IPS DF 6.9 (cell line): Measurements from ENCODE around the gene FNBP1.

Source experiments
- DNase-seq: peaks from one replicate; pipeline ENCODE4 v3.0.0-alpha.2; 2013; ENCODE audit warnings: low read depth, low spot score
- H3K27ac ChIP-seq: one replicate; pipeline ENCODE4 v1.5.1; 2013; ENCODE audit warnings: low read length, control low read depth
- H3K27me3 ChIP-seq: 2 replicates; pipeline ENCODE4 v1.6.1; 2013; ENCODE audit warnings: mild to moderate bottlenecking, low read length; ENCODE audit not compliant: control insufficient read depth, insufficient read depth
- H3K36me3 ChIP-seq: 2 replicates; pipeline ENCODE4 v1.6.1; 2013; ENCODE audit warnings: low read length; ENCODE audit not compliant: control insufficient read depth, insufficient read depth
- H3K4me1 ChIP-seq: 2 replicates; pipeline ENCODE4 v1.6.1; 2013; ENCODE audit warnings: low read length; ENCODE audit not compliant: control insufficient read depth, insufficient read depth
- H3K4me3 ChIP-seq: 2 replicates; pipeline ENCODE4 v1.5.1; 2013; ENCODE audit warnings: mild to moderate bottlenecking, low read length
- H3K9me3 ChIP-seq: 2 replicates; pipeline ENCODE4 v1.6.1; 2013; ENCODE audit warnings: low read length, inconsistent platforms; ENCODE audit not compliant: control insufficient read depth, insufficient read depth
- WGBS: extraction: QIAGEN DNeasy Blood & Tissue Kit; methylation state at CpG from one replicate; pipeline ENCODE4 v1.1.7; 2013; ENCODE audit warnings: mixed read lengths, missing lambda C conversion rate; ENCODE audit not compliant: insufficient read length, insufficient coverage; 5-methylcytosine and 5-hydroxymethylcytosine counted together

The FNBP1 gene

DNA sequence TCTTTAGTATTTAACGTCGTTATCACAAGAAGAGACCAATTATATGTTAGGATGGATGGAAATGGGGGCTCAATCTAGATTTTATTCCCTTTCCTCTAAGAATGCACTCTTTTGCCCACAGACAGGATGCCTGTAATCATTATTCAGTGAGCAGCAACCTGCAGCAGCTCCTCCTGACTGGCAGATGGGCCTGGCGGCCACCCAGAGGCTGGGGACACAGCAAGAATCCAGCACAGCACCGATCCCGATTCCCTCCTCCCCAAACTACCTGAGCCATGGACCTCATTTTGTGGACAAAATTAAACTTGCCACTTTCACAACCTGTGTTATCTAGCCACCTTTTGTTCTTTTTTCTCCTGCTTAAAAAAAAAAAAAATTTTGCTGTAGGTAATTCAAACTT, 106.8 kb downstream of the FNBP1 start:
- WGBS = no CpG with 5 or more reads among the region's 5 CpGs
- no peaks in the 10 kb centered on the region for H3K9me3 ChIP-seq
- no peak overlapping the region for H3K4me3 ChIP-seq
- peaks cover 1% of the 10 kb centered on the region; the same call in 1 of the 2 replicates for H3K4me1 ChIP-seq
- no peaks in the 10 kb centered on the region for H3K27me3 ChIP-seq
- H3K27ac ChIP-seq = no peak overlapping the region
- no peak for DNase-seq
- H3K36me3 ChIP-seq = no peaks in the 10 kb centered on the region

DNA sequence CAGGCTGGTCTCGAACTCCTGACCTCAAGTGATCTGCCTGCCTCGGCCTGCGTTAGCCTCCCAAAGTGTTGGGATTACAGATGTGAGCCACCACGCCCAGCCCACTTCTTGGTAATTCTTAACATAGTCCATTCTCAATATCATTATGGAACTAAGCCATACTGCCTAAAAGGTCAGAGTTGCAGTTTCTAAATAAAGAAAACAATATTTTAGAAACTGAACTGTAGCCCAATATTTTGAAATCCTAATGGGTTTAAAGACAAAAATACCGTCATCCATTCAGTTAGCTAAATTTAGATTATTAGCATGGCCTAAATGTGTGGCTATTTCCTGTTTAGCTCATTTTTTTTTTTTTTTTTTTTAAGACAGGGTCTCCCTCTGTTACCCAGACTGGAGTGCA, 108.2 kb downstream of the FNBP1 start:
- H3K27me3 ChIP-seq = no peaks in the 10 kb centered on the region
- no peak overlapping the region for H3K4me3 ChIP-seq
- no peaks in the 10 kb centered on the region for H3K36me3 ChIP-seq
- peaks cover 1% of the 10 kb centered on the region; the same call in 1 of the 2 replicates for H3K4me1 ChIP-seq
- no peak overlapping the region for H3K27ac ChIP-seq
- no peaks in the 10 kb centered on the region for H3K9me3 ChIP-seq
- no peak for DNase-seq
- WGBS = no CpG with 5 or more reads among the region's 5 CpGs

DNA sequence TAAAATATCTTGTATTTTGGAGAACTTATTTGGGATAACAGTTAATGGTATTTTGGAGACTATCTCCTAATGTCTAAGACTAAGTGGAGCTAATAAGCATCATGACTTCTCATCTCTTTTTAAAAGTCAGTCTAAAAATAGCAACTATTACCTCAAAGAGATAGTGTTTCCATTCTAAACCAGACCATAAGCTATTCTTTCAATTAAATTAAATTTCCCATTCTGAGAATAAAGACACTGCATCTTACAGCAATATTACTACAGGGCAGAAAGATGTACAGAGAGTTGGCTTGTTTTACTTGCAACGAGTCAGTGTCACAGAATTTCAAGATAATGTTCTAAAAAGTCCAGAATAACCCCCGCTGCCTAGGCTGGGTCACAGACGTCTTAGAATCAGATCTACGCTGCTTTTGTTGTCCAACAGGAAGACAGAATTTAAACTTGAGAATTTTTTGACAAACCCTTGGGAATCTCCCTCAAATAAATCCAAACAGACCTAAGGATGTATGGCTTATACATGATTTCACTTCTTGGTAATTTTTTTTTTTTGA, 108.9 kb downstream of the FNBP1 start:
- Histone ChIP-seq H3K36me3 (no peaks in the 10 kb centered on the region), H3K9me3 (no peaks in the 10 kb centered on the region), H3K4me1 (peaks cover 1% of the 10 kb centered on the region; the same call in 1 of the 2 replicates), H3K4me3 (no peak overlapping the region), H3K27ac (no peak overlapping the region), H3K27me3 (no peaks in the 10 kb centered on the region)
- no peak for DNase-seq
- WGBS = no CpG with 5 or more reads among the region's 4 CpGs

DNA sequence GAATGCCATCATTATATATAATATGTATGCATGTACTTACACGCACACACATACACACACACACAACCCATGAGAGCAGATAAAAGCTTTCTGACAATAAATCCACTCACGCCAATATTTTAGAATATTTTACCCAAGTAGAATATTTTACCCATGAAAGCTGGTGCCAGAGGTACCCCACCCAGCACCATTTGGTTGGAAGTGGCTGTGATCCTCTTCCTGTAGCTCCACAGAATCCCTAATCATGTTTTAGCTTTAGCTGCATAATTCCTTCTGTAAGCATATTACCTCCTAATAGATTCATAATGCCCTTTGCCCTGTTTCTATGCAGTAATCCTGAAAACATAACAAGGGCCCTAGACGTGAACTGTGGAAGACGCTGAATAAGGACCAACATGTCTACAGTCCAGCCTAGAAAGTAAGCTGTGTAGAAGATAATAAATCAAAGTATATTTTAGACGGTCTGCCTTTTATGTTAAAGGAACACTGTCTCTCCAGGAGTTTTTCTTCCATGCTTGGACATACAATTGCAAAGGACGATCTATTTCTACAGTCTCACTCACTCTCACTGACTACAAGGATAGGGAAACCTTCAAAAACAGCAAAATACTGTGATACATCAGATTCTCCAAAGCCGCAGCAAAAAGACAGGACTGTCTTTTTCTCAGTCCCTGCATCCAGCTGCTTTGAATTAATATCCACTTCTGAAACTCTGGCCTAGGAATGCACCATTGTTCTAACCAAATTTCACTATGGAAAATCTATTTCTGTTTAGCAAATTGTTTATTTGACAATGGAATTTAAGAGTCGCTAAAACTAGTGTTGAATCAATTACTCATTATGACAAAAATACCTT, 109.6 kb downstream of the FNBP1 start:
- H3K4me3 ChIP-seq = no peak overlapping the region
- no peaks in the 10 kb centered on the region for H3K9me3 ChIP-seq
- H3K4me1 ChIP-seq = peaks cover 1% of the 10 kb centered on the region; the same call in 1 of the 2 replicates
- no peaks in the 10 kb centered on the region for H3K27me3 ChIP-seq
- no peak for DNase-seq
- no CpG with 5 or more reads among the region's 8 CpGs for WGBS
- H3K27ac ChIP-seq = no peak overlapping the region
- no peaks in the 10 kb centered on the region for H3K36me3 ChIP-seq

DNA sequence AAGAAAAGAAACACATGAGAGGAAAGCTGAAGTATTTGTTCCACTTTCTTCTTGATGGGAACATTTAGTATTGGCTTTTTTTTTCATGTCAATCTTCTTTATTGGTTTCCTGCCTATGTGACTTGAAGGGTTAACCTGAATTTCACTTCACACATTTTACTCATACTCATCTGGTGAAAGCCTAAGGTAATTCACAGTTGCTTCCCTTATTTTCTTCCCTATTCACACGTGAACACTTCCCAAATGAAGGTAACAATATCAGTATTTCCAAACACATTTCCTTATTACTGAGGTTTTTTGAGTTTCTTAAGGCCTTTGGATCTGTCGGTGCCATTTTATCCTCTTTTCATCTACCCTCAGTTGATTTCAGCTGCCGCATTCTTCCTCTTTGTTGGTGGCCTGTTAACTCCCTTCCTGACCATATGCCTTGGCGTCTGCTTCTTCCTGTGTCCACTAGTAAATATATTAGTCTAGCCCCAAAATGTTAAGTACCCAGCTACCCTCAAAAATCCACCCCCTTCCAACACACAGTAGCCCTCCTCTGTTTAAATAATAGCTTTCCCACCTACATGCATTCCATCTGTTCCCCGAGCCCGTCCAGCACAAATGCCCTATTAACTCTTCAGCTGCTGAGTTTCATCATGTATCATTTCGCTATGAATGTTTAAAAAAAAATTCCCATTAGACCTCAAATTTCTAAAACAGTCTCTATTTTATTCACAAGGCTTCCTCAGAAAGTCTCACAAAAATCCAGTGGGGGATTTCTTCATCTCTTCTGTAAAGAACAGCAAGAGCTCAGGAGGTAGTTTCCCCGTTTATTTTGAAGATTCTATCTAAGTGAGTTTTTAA, 110.5 kb downstream of the FNBP1 start:
- Histone ChIP-seq H3K27me3 (no peaks in the 10 kb centered on the region), H3K27ac (no peak overlapping the region), H3K36me3 (no peaks in the 10 kb centered on the region), H3K9me3 (no peaks in the 10 kb centered on the region), H3K4me1 (peaks cover 1% of the 10 kb centered on the region; the same call in 1 of the 2 replicates), H3K4me3 (no peak overlapping the region)
- DNase-seq = no peak
- WGBS = no CpG with 5 or more reads among the region's 8 CpGs

DNA sequence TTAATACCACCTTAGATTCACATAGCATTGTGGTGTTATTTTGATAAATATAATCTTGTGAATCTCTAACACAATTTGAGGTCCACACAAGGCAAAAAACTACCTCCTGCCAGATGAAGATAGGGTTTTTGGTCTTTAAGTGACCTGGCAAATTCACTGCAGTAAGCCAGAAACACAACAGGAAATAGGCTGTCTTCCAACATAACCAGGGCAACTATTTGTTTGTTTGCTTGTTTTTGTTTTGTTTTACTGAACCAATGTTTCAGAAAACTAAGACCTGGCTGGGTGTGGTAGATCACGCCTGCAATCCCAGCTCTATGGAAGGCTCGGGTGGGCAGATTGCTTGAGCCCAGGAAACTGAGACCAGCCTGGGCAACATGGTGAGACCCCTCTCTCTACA, 112.2 kb downstream of the FNBP1 start:
- Histone ChIP-seq H3K27me3 (no peaks in the 10 kb centered on the region), H3K27ac (no peak overlapping the region), H3K4me3 (no peak overlapping the region), H3K4me1 (no peaks in the 10 kb centered on the region), H3K36me3 (no peaks in the 10 kb centered on the region; the same call in 1 of the 2 replicates), H3K9me3 (no peaks in the 10 kb centered on the region)
- no peak for DNase-seq
- WGBS = no CpG with 5 or more reads among the region's 2 CpGs

DNA sequence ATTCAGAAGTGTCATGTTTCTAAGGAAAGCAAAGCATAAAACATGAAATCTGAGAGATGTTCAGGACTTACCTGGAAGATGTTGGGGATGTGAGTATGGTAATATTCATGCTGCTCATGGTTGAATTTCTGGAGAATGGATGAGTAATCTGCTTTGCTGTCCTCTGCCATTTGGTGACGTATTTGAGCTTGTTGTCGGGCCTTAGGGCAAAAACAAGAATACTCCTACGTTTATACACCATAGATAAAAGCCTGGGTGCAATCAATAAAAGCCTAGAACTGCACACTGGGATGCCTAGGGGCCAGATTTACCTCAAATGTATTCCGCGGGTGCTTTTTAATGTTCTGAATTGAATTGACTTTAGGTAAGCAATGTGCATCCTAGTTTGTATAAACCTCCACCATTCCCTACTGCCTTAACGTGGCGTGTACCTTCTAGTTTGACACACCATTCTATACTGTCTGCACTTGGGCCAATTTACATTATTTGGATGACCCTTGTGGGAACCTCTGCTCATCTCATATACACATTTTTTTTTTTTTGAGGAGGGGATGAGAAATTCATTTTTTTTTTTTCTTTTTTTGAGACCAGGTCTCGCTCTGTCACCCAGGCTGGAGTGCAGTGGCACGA, 113.4 kb downstream of the FNBP1 start:
- no CpG with 5 or more reads among the region's 9 CpGs for WGBS
- Histone ChIP-seq H3K4me1 (no peaks in the 10 kb centered on the region), H3K9me3 (no peaks in the 10 kb centered on the region), H3K27ac (no peak overlapping the region), H3K4me3 (no peak overlapping the region), H3K36me3 (no peaks in the 10 kb centered on the region; the same call in 1 of the 2 replicates), H3K27me3 (no peaks in the 10 kb centered on the region)
- no peak for DNase-seq

DNA sequence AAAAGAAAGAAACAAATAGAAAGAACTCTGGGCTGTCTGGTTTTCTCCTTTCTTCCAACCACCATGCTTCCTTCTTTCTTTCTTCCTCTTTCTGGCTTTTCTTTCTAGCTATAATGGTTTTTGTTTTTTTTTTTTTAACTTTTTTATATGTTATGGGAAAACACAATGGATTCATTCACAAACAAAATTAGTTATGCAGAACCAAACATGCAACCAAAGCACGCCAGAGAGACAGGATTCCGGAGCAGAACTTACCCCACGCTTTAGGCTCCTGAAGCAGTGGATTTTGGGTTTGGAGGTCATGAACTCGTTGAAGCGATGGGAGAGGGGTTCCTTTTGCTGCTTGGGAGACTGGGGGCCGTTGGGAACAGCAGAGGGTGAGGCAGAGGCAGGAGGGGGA, 119.4 kb downstream of the FNBP1 start:
- DNase-seq = no peak
- Histone ChIP-seq H3K36me3 (no peaks in the 10 kb centered on the region; the same call in 1 of the 2 replicates), H3K4me3 (no peak overlapping the region), H3K9me3 (no peaks in the 10 kb centered on the region), H3K27me3 (no peaks in the 10 kb centered on the region), H3K27ac (no peak overlapping the region), H3K4me1 (no peaks in the 10 kb centered on the region)
- no CpG with 5 or more reads among the region's 6 CpGs for WGBS

DNA sequence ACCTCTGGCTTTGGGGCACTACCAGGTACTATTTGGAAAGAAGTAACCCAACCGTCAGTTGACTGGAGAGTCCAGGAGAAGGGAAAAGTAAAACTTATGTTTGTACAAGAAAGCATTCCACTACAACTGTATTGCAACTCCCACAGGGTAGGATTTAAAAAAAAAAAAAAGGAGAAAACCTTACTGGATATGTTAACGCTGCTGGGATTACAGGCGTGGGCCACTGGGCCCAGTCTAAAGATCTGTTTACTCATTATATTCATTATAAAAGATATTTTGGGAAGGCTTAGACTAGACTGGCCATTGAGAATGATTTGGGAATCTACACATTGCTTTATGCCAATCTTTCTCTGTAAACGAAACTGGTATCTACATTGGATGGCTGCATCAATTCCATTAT, 121.1 kb downstream of the FNBP1 start:
- Histone ChIP-seq H3K9me3 (no peaks in the 10 kb centered on the region), H3K4me1 (no peaks in the 10 kb centered on the region)

DNA sequence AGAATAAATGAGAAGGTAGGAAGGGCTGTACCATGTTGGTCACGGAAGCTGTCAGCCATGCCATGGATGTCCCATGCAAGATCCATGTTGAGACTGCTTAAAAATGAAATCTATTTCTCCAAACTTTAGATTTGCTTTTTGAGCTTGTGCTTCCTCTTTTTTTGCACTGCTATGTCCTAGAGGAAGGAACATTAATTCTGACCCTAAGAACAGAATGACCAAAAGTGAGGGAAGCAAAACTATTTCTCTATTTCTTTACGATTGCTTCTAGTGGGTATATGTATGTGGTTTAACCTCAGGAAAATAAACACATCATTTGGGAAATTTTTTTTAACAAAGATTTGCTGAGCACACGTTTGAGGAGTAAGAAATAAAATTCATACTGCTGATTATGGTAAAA, 123.1 kb downstream of the FNBP1 start:
- no peak overlapping the region for H3K4me3 ChIP-seq
- H3K4me1 ChIP-seq = no peaks in the 10 kb centered on the region
- H3K9me3 ChIP-seq = no peaks in the 10 kb centered on the region
- H3K36me3 ChIP-seq = no peaks in the 10 kb centered on the region
- H3K27me3 ChIP-seq = no peaks in the 10 kb centered on the region
- DNase-seq = no peak
- WGBS = no CpG with 5 or more reads among the region's 3 CpGs
- no peak overlapping the region for H3K27ac ChIP-seq

More for the DNA sequence above, 121.1 kb downstream of the FNBP1 start:
- no peak for DNase-seq
- no peaks in the 10 kb centered on the region; the same call in 1 of the 2 replicates for H3K36me3 ChIP-seq
- no peak overlapping the region for H3K27ac ChIP-seq
- no peak overlapping the region for H3K4me3 ChIP-seq
- no peaks in the 10 kb centered on the region for H3K27me3 ChIP-seq
- WGBS = no CpG with 5 or more reads among the region's 4 CpGs
